Retinal pigment epithelial cell (primary cell): ENCODE measurements around the gene SNX30.
"Not testable (repeated sequence)": the region's sequence is repeated elsewhere in the genome, so short reads cannot be mapped to it uniquely, and the experiment has no call there.

Experiments
- DNase-seq: peaks from one replicate; pipeline ENCODE4 v3.0.0-alpha.2; 2010; ENCODE audit warnings: low read depth
- H3K4me3 ChIP-seq: 2 replicates; pipeline ENCODE4 v1.5.1; 2011; ENCODE audit warnings: mild to moderate bottlenecking, low read length, control low read depth, moderate library complexity
- CTCF ChIP-seq: conservative IDR thresholded peaks from 2 replicates; pipeline ENCODE4 v1.5.1; 2011; ENCODE audit warnings: low read depth, low read length, control low read depth, inconsistent platforms

SNX30 gene

DNA sequence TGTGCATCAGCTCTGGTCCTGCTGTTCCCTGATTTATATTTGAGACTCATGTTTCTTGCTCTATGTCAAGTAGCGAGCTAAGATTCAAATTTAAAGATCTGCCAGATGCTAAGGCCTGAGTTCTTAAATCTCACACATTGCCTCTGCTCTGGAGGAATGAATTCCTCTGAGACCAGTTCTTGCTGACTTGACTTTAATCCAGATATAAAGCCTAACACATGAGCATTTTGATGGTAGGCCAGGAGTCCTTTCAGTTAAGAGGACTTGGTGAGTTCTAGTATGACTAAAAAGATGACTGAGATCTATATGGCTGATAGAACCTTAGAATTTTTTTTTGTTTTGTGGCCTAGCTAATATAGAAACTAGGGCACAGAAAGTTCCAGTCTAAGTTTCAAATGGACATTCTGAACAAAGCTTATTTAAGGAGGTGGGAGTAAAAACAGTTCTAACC lies 31.3 kb upstream of the SNX30 start:
- no peak for DNase-seq
- TF ChIP-seq CTCF: no peak
- H3K4me3 ChIP-seq: no peak overlapping the region

- DNase-seq: no peak
- H3K4me3 ChIP-seq: no peak overlapping the region
- no peak for TF ChIP-seq CTCF
Measured at GRCh38 chr9:112719696-112720095, 30.9 kb upstream of the SNX30 start.

- no peak overlapping the region for H3K4me3 ChIP-seq
- no peak for DNase-seq
- no peak for TF ChIP-seq CTCF
Measured at GRCh38 chr9:112720113-112720780, 30.3 kb upstream of the SNX30 start.

DNA sequence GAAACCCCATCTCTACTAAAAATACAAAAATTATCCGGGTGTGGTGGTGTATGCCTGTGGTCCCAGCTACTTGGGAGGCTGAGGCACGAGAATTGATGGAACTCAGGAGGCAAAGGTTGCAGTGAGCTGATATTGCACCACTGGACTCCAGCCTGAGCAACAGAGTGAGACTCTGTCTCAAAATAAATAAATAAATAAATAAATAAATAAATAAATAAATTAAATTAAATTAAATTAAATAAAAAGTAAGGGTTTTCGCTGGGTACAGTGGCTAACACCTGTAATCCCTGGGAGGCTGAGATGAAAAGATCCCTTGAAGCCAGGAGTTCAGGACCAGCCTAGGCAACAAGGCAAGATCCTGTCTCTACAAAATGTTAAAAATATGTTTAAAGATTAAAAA lies 27.8 kb upstream of the SNX30 start:
- DNase-seq, H3K4me3 ChIP-seq: not testable (repeated sequence)

- TF ChIP-seq CTCF: no peak
- H3K4me3 ChIP-seq: no peak overlapping the region
- DNase-seq: no peak
Measured at GRCh38 chr9:112725961-112726360, 24.6 kb upstream of the SNX30 start.

- no peak overlapping the region for H3K4me3 ChIP-seq
- no peak for TF ChIP-seq CTCF
- DNase-seq: no peak
Measured at GRCh38 chr9:112726428-112726827, 24.1 kb upstream of the SNX30 start.

GRCh38 chr9:112728401-112728800 lies 22.2 kb upstream of the SNX30 start:
- H3K4me3 ChIP-seq: no peak overlapping the region
- no peak for TF ChIP-seq CTCF
- no peak for DNase-seq

- no peak for DNase-seq
- no peak overlapping the region for H3K4me3 ChIP-seq
- TF ChIP-seq CTCF: no peak
Measured at GRCh38 chr9:112731971-112732370, 18.6 kb upstream of the SNX30 start.
